BLaER1 treated with 17β-estradiol and CSF1 and Interleukin-3, amounts not matched to agents 10 nM and 100 nM (cell line): ENCODE measurements around the gene ISG15.
"Not testable (repeated sequence)": the region's sequence is repeated elsewhere in the genome, so short reads cannot be mapped to it uniquely, and the experiment has no call there.

ENCODE experiments used
- H3K27ac ChIP-seq, 11 experiments: shearing (Covaris generic); formaldehyde crosslinking; 2 replicates each; pipeline ENCODE4 v1.8.1; 2022
- H3K27me3 ChIP-seq, 11 experiments: shearing (Covaris generic); formaldehyde crosslinking; 2 replicates each; pipeline ENCODE4 v1.8.1; 2022
- H3K36me3 ChIP-seq, 11 experiments: shearing (Covaris generic); formaldehyde crosslinking; 2 replicates each; pipeline ENCODE4 v1.8.1; 2022
- H3K4me1 ChIP-seq, 10 experiments: shearing (Covaris generic); formaldehyde crosslinking; 2 replicates each; pipeline ENCODE4 v1.8.1; 2022
- H3K4me2 ChIP-seq, 11 experiments: shearing (Covaris generic); formaldehyde crosslinking; 2 replicates each; pipeline ENCODE4 v1.8.1; 2022
- H3K4me3 ChIP-seq, 10 experiments: shearing (Covaris generic); formaldehyde crosslinking; 2 replicates each; pipeline ENCODE4 v1.8.1; 2022
- H3K9ac ChIP-seq, 11 experiments: shearing (Covaris generic); formaldehyde crosslinking; 2 replicates each; pipeline ENCODE4 v1.8.1; 2022
- H3K9me3 ChIP-seq, 11 experiments: shearing (Covaris generic); formaldehyde crosslinking; replicated peaks in 1 of 11; 2 replicates each; pipeline ENCODE4 v1.8.1; 2022
- H4K20me1 ChIP-seq, 11 experiments: shearing (Covaris generic); formaldehyde crosslinking; 2 replicates each; pipeline ENCODE4 v1.8.1; 2022
- Cebpa-rat ChIP-seq, 11 experiments: shearing (Covaris generic); IDR thresholded peaks; 2 replicates each; pipeline ENCODE4 v1.8.1; 2022

Gene ISG15

DNA sequence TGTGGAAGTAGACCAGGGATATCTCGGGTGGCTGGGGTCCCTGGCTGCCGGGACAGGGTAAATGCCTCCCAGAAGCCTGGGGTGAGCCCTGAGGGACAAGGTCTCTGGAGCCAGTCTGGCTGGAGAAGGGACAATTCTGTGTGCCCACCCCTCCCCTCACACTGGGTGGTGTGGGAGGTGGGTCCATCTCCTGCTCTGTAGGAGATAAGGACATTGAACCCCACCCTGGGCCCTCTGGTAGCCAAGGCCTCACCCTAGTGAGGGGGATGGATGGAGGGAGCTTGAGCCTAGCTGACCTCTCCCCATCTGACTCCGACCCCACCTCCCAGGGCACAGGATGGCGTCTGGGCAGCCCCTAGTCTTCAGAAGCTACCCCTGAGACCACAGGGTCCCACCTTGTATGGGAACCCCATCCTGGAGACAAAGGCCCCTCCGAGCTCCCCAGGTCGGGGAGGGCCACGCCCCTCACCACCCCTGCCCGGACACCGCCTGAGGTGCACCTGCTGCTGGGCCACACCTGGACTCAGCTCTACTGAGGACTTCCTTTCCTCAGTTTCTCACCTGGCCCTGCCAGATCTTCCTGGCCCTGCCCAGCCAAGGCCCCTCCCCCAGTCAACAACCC is 11.0 kb downstream of the ISG15 start:
- Histone ChIP-seq H3K4me2 (peak overlapping the region in 9 of 11 experiments; percentile 89 to 99 (median 97); a peak in 19 of 22 replicates), H3K36me3 (no peaks in the 10 kb centered on the region), H3K27ac (no peak overlapping the region), H3K27me3 (peaks cover 12 to 29% (median 17%) of the 10 kb centered on the region in 11 experiments; a peak in 20 of 22 replicates), H3K4me1 (peaks cover 53 to 76% (median 75%) of the 10 kb centered on the region in 10 experiments), H3K4me3 (no peak overlapping the region), H3K9ac (peak overlapping the region in 2 of 11 experiments; percentile 9 to 57; a peak in 1 of 22 replicates), H3K9me3 (no peaks in the 10 kb centered on the region), H4K20me1 (peaks cover 19 to 76% (median 41%) of the 10 kb centered on the region in 11 experiments; a peak in 19 of 22 replicates)
- TF ChIP-seq Cebpa-rat (IDR thresholded peaks at IDR 0.05): no peak

DNA sequence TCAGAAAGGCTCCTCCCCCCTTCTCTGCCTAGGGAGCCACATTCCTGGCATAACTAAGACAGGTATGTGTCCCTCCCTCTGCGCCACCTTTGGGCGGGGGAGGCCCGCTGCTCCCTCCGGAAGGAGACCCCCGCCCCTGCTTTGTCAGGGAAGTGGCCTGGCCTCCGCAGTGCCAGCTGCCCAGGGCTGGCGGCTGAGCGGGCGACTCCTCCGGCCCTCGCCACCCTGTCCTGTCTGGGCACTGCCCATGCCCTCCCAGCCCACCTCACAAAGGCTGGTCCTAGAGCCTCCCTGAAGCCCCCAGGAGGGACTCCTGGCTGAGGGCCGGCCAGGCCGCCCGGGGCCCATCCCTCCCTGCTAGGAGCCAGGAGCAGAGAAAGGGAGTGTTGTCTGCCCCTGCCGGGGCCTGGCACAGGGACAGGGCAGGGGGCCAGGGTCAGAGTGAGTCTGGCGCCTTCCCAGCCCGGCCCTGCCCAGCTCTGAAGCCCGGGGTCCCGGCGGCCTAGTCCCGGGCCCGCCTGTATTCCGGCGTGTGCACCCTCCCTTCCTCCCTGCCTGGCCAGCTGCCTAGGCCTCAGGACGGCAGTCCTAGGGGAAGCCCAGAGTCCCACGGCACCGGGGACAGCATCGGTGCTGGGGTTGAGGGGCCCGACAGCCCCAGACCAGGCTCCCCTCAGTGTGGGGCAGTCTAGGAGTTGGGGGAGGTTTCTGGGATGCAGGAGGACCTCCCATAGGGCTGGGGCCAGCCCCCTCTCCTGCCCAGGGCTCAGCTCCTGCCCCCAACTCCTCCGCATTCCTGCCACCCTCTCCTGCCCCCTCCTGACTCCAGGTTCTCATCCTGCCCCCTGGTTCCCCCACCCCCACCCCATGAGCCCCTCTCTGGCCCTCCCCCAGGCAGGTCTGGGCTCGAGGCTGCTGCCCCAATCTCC is 11.7 kb downstream of the ISG15 start:
- Histone ChIP-seq H4K20me1 (peaks cover 19 to 76% (median 41%) of the 10 kb centered on the region in 11 experiments; a peak in 19 of 22 replicates), H3K4me3 (no peak overlapping the region), H3K36me3 (no peaks in the 10 kb centered on the region), H3K9ac (no peak overlapping the region), H3K4me2 (peak overlapping the region in 9 of 11 experiments; percentile 89 to 99 (median 97); a peak in 15 of 22 replicates), H3K9me3 (no peaks in the 10 kb centered on the region), H3K27ac (no peak overlapping the region), H3K4me1 (peaks cover 53 to 76% (median 75%) of the 10 kb centered on the region in 10 experiments), H3K27me3 (peaks cover 12 to 29% (median 17%) of the 10 kb centered on the region in 11 experiments; a peak in 20 of 22 replicates)
- TF ChIP-seq Cebpa-rat (IDR thresholded peaks at IDR 0.05): no peak

DNA sequence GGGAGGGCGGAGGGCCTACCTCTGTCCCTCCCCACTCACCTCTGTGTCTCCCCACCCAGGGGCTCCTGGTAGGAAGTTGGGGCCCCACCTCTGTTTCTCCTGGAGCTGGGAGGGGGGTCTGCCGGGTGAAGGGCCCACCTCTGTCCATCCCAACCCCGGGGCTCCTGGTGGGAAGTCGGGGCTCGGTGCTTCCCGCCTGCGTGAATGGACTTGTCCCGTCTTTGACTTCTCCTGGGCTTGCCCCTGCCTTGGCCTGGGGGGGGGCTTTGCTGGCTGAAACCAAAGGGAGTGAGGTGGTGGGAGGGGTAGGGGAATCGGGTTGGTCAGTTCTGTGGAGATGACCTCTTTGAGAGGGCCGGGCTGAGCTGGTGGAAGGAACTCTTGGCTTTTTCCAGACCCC is 12.4 kb downstream of the ISG15 start:
- H3K27me3 ChIP-seq: peaks cover 7 to 29% (median 13%) of the 10 kb centered on the region in 11 experiments; a peak in 20 of 22 replicates
- H3K36me3 ChIP-seq: no peaks in the 10 kb centered on the region
- H3K9ac ChIP-seq: no peak overlapping the region
- peak overlapping the region in 10 of 11 experiments; percentile 64 to 97 (median 89); a peak in 17 of 22 replicates for H3K4me2 ChIP-seq
- peaks cover 53 to 83% (median 77%) of the 10 kb centered on the region in 10 experiments for H3K4me1 ChIP-seq
- no peak for TF ChIP-seq Cebpa-rat (IDR thresholded peaks at IDR 0.05)
- H3K4me3 ChIP-seq: no peak overlapping the region
- no peaks in the 10 kb centered on the region for H3K9me3 ChIP-seq
- H4K20me1 ChIP-seq: peaks cover 19 to 76% (median 41%) of the 10 kb centered on the region in 11 experiments; a peak in 19 of 22 replicates
- no peak overlapping the region for H3K27ac ChIP-seq

DNA sequence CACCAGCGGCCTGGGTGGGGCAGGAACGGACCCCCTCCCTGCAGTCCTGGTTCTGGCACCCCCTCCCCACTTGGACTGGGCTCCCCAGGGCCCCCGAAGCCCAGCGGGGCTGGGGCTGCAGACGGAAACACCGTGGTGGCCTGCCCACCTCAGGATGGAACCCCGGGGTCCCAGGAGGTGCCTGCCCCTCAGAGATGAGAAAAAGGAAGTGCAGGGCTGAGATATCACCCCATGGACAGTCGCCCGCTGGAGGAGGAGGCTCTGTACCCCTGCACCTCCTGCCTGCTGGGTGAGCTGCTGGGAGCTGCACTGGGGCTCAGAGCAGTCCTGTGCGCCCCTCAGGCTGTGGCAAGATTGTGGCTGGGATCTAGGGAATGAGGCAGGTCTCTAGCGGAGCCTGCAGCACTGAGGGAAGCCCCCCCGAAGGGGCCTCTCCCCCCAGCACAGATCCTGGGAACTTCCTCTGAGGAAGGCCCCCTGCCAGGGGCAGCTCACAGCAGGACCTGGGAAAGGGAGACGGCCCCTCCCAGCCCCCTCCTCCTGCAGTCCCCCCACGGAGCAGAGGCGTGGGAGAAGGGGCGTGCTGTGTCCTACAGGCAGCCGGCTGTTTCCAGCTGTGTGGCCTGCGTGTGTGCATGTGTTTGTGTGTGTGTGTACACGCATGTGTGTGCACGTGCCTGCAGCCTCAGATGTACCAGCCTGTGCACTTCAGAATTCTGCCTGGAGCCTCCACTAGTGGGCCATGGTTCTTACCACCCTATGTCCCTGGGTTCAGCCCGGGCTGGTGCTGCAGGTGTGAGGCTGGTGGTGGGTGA is 13.5 kb downstream of the ISG15 start:
- H3K4me1 ChIP-seq: peaks cover 52 to 83% (median 77%) of the 10 kb centered on the region in 10 experiments

DNA sequence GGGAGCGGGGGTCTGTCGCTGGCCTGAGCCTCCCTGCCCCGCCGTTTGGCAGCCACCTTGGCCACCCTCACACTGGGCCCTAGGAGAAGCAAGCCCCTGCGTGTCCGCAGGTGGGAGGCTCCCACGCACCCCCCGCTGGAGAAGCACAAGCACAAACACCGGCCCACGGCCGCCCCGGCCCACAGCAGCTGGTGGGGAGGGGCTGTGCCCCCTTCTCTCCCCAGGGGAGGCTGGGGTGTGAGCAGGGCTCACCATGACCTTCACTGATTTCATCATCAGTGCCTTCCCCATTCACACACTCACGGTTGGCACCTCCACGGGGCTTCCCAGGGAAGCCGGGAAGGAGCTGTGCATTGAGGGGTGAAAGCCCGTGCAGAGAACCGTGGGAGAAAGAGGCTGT is 14.5 kb downstream of the ISG15 start:
- Histone ChIP-seq H3K4me2 (peak overlapping the region; percentile 64 to 97 (median 86)), H4K20me1 (peaks cover 31 to 77% (median 49%) of the 10 kb centered on the region in 11 experiments; a peak in 21 of 22 replicates), H3K27ac (peak overlapping the region in 4 of 11 experiments; percentile 14 to 40 (median 20); a peak in 4 of 22 replicates), H3K36me3 (no peaks in the 10 kb centered on the region), H3K4me1 (peaks cover 51 to 83% (median 77%) of the 10 kb centered on the region in 10 experiments), H3K4me3 (no peak overlapping the region; a peak in 2 of 20 replicates), H3K9me3 (no peaks in the 10 kb centered on the region), H3K27me3 (peaks cover 0 to 29% (median 2%) of the 10 kb centered on the region in 11 experiments; a peak in 8 of 22 replicates), H3K9ac (peak overlapping the region in 3 of 11 experiments; percentile 36 to 58 (median 50); a peak in 6 of 22 replicates)
- peak in 2 of 11 experiments; percentile 53 to 55; a peak in 3 of 22 replicates for TF ChIP-seq Cebpa-rat (IDR thresholded peaks at IDR 0.05)

More for the DNA sequence above, 13.5 kb downstream of the ISG15 start:
- Histone ChIP-seq H3K27ac (no peak overlapping the region), H3K4me3 (no peak overlapping the region; a peak in 1 of 20 replicates), H3K4me2 (peak overlapping the region; percentile 64 to 97 (median 86)), H3K36me3 (no peaks in the 10 kb centered on the region), H4K20me1 (peaks cover 21 to 77% (median 44%) of the 10 kb centered on the region in 11 experiments; a peak in 21 of 22 replicates), H3K9ac (peak overlapping the region in 2 of 11 experiments; percentile 36 to 50; a peak in 1 of 22 replicates), H3K9me3 (no peaks in the 10 kb centered on the region), H3K27me3 (peaks cover 0 to 22% (median 2%) of the 10 kb centered on the region in 11 experiments; a peak in 8 of 22 replicates)
- TF ChIP-seq Cebpa-rat (IDR thresholded peaks at IDR 0.05): no peak

DNA sequence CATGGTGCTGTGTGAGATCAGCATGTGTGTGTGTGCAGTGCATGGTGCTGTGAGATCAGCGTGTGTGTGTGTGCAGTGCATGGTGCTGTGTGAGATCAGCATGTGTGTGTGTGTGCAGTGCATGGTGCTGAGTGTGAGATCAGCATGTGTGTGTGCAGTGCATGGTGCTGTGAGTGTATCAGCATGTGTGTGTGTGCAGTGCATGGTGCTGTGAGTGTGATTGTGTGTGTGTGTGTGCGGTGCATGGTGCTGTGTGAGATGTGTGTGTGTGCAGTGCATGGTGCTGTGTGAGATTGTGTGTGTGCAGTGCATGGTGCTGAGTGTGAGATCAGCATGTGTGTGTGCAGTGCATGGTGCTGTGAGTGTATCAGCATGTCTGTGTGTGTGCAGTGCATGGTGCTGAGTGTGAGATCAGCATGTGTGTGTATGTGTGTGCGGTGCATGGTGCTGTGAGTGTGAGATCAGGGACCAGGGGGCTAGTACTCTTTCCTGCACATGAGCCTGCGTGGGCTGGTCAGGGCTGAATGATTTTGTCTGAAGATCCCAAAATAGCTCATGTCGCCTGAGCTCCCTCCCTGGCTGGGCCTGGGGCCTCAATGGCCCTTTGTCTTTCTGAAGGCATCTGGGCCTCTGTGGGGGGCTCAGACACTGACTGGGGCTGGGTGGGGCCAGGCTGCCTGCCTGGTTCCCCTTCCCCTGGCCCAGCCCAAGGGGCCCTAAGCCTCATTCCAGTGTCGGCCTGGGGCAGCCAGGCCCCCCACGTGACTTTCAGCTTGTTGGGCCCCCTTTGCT is 17.8 kb downstream of the ISG15 start:
- peak overlapping the region in 3 of 11 experiments; percentile 49 to 53 (median 51); a peak in 4 of 22 replicates for H3K27ac ChIP-seq
- peak overlapping the region in 3 of 11 experiments; percentile 56 to 58 (median 57); a peak in 6 of 22 replicates for H3K9ac ChIP-seq
- H3K4me1 ChIP-seq: peaks cover 45 to 74% (median 68%) of the 10 kb centered on the region in 10 experiments
- peaks cover 49 to 75% (median 56%) of the 10 kb centered on the region in 11 experiments; a peak in 21 of 22 replicates for H4K20me1 ChIP-seq
- H3K4me3 ChIP-seq, H3K36me3 ChIP-seq, H3K9me3 ChIP-seq: not testable (repeated sequence)
- H3K27me3 ChIP-seq: peaks cover 22 to 58% (median 27%) of the 10 kb centered on the region in 11 experiments
- H3K4me2 ChIP-seq: peak overlapping the region; percentile 92 to 100 (median 99)

DNA sequence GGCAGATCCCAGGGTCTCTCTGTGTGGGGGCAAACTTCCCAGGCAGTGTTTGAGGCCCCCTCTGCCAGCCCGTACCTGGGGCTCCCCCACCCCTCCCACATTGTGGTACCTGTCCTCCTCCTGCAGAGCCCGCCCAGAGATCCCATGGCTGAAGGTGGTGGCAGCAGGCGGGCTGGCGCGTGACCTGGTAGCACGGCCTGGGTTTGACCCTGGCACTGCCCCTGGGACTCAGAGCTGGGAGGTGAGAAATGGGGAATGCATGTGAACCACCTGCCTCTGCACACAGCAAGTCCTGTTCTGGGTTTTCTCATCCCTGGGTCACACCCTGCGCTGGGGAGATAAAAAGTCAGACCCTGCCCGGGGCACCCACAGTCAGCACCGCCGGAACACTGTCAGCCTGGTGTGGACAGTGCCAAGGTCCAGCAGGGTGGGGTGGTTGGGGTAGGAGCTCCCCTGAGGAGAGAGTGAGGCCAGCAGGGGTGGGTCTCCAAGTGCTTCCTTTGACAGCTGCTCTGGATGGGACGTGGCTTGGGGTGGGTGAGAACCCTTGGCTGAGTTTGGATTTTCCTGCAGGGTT is 18.4 kb downstream of the ISG15 start:
- Histone ChIP-seq H3K4me1 (peaks cover 39 to 74% (median 67%) of the 10 kb centered on the region in 10 experiments), H4K20me1 (peaks cover 49 to 75% (median 56%) of the 10 kb centered on the region in 11 experiments; a peak in 21 of 22 replicates), H3K9me3 (no peaks in the 10 kb centered on the region), H3K36me3 (peaks cover 0 to 5% (median 0%) of the 10 kb centered on the region in 11 experiments; a peak in 1 of 22 replicates), H3K4me2 (peak overlapping the region; percentile 92 to 100 (median 99)), H3K9ac (peak overlapping the region in 3 of 11 experiments; percentile 56 to 70 (median 64); a peak in 6 of 22 replicates), H3K27ac (peak overlapping the region in 3 of 11 experiments; percentile 49 to 53 (median 51); a peak in 4 of 22 replicates), H3K27me3 (peaks cover 22 to 64% (median 27%) of the 10 kb centered on the region in 11 experiments), H3K4me3 (no peak overlapping the region)
- no peak for TF ChIP-seq Cebpa-rat (IDR thresholded peaks at IDR 0.05)
